AG04450 (cell line): ENCODE measurements around the gene CSNK1A1L. TPM values are rescaled to one million over a fixed set of nuclear protein-coding genes. Genes with fewer than 3 reads are reported as not detected.
A peak's percentile ranks its signal among the peaks of the same experiment; 100 is the strongest.

Experiments
- CTCF ChIA-PET: fragments of 300-600, 350-600 bp; formaldehyde crosslinking; extraction: SDS; loops from one replicate; lab custom pipeline; 2022; ENCODE audit warnings: antibody characterized with exemption, inconsistent platforms; lab: Charles Lee
- POLR2A ChIA-PET: fragments of 350-600 bp; formaldehyde crosslinking; extraction: SDS; loops from one replicate; lab custom pipeline; 2021; ENCODE audit warnings: antibody characterized with exemption, inconsistent platforms; lab: Yijun Ruan, JAX
- DNase-seq: peaks from one replicate; pipeline ENCODE4 v3.0.0-alpha.2; 2011; ENCODE audit warnings: low read depth, low spot score
- H3K27ac ChIP-seq: one replicate; pipeline ENCODE4 v1.5.1; 2012; ENCODE audit warnings: low read depth, low read length, control low read depth
- H3K27me3 ChIP-seq: one replicate; pipeline ENCODE4 v1.6.0; 2012; ENCODE audit warnings: low read length; ENCODE audit not compliant: control insufficient read depth, insufficient read depth
- H3K4me3 ChIP-seq: 2 replicates; pipeline ENCODE4 v1.5.1; 2011; ENCODE audit warnings: mild to moderate bottlenecking, low read depth, low read length, control low read depth
- H3K9me3 ChIP-seq: 2 replicates; pipeline ENCODE4 v1.5.1; 2012; ENCODE audit warnings: low read length; ENCODE audit not compliant: control insufficient read depth, insufficient read depth
- polyA plus RNA-seq: library from polyadenylated mRNA; depleted of rRNA; stranded (reverse); fragments of >200 nt; gene quantifications from 2 replicates; pipeline ENCODE4 v1.2.3, GENCODE V29; 2011
- TF ChIP-seq, protein P1 (sequence below): IDR thresholded peaks from 2 replicates; pipeline ENCODE4 v1.5.1; 2011; ENCODE audit warnings: low read depth, low read length, control low read depth, inconsistent platforms

The CSNK1A1L gene
- polyA plus RNA-seq, 1 experiment = not detected

DNA sequence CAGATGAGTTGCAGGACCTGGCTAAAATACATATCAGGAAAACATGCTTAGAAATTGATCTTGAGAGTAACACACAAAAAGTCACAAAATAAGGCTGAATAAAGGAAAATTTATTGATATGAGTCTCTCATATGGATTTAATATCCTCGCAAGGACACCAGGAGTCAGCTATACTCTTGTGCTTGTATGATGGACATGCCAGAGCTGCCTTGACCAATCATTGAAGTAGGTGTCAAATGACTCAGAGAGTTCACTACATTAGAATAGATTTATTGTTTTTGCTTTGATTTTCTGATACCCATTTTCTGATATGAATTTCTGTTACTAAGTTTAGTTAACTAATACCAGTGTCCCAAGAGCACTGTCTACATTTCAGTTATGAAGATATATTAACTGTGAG is 37.4 kb upstream of the CSNK1A1L start:
- ChIA-PET CTCF (interaction anchor here (0.6 kb wide), 1 partner anchor 898 kb away, joined by 4 read pairs; no protein-coding TSS in a partner anchor), POLR2A (no interaction called here)
- Histone ChIP-seq H3K4me3 (no peak overlapping the region), H3K27me3 (no peaks in the 10 kb centered on the region), H3K9me3 (no peaks in the 10 kb centered on the region), H3K27ac (no peak overlapping the region)
- TF ChIP-seq, protein P1, sequence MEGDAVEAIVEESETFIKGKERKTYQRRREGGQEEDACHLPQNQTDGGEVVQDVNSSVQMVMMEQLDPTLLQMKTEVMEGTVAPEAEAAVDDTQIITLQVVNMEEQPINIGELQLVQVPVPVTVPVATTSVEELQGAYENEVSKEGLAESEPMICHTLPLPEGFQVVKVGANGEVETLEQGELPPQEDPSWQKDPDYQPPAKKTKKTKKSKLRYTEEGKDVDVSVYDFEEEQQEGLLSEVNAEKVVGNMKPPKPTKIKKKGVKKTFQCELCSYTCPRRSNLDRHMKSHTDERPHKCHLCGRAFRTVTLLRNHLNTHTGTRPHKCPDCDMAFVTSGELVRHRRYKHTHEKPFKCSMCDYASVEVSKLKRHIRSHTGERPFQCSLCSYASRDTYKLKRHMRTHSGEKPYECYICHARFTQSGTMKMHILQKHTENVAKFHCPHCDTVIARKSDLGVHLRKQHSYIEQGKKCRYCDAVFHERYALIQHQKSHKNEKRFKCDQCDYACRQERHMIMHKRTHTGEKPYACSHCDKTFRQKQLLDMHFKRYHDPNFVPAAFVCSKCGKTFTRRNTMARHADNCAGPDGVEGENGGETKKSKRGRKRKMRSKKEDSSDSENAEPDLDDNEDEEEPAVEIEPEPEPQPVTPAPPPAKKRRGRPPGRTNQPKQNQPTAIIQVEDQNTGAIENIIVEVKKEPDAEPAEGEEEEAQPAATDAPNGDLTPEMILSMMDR = no peak
- DNase-seq = no peak

DNA sequence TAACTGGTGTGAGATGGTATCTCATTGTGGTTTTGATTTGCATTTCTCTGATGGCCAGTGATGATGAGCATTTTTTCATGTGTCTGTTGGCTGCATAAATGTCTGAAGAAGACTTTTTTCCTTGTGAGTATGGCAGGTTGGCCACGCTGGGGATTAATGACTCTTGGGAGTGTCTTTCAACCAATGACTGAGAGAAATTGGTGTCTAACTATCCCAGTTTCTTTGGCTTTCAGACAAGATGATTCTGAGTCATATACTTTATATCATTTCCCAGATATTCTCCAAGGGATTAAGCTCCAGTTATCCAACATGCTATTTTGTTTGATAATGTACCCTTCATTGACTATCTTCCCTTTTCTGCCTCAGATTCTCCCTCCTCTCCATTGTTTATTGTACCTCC is 35.5 kb upstream of the CSNK1A1L start:
- ChIA-PET POLR2A (no interaction called here), CTCF (no interaction called here)
- Histone ChIP-seq H3K4me3 (no peak overlapping the region), H3K27me3 (no peaks in the 10 kb centered on the region), H3K27ac (no peak overlapping the region), H3K9me3 (no peaks in the 10 kb centered on the region)
- DNase-seq = no peak
- TF ChIP-seq, protein P1 = no peak

DNA sequence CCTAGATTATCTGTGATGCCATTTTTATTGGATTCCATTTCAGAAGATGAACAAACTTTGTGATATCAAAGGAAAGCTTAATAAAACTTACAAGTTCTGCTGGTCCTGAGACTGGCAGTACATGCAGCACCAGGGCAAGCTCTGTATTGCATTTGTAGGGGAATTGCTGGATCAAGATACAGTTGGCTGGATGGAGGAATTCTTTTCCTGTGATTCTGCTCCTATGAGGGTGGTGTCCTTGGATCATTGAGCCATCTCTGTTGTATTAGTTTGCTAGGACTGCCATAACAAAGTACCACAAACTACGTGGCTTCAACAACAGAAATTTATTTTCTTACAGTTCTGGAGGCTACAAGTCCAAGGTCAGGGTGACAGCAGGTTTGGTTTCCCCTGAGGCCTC is 33.9 kb upstream of the CSNK1A1L start:
- H3K27me3 ChIP-seq = no peaks in the 10 kb centered on the region
- ChIA-PET CTCF (no interaction called here), POLR2A (no interaction called here)
- H3K9me3 ChIP-seq = no peaks in the 10 kb centered on the region
- H3K4me3 ChIP-seq = no peak overlapping the region
- DNase-seq = no peak
- TF ChIP-seq, protein P1 = no peak
- no peak overlapping the region for H3K27ac ChIP-seq

DNA sequence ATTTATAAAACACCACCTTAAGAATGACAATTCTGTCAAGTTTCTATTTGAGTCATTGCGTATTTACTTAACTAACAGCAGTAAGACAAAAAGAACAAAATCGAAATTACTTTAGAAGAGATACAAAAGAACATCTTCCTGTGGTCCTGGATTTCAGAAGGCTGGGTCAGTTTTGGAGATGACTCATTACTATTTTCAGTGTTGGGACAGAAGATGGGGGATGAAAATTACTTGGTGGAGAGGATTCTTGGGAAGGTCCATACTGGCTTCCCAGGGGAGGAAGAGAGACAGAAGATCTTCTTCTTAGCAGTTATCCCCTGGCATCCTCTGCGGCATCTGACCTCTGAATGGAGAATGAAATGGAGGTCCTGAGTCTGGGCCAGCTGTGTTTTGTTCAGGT is 33.5 kb upstream of the CSNK1A1L start:
- POLR2A ChIA-PET = no interaction called here
- Histone ChIP-seq H3K4me3 (no peak overlapping the region), H3K9me3 (no peaks in the 10 kb centered on the region), H3K27ac (no peak overlapping the region), H3K27me3 (no peaks in the 10 kb centered on the region)
- no peak for DNase-seq
- TF ChIP-seq, protein P1 = no peak
- CTCF ChIA-PET = no interaction called here

DNA sequence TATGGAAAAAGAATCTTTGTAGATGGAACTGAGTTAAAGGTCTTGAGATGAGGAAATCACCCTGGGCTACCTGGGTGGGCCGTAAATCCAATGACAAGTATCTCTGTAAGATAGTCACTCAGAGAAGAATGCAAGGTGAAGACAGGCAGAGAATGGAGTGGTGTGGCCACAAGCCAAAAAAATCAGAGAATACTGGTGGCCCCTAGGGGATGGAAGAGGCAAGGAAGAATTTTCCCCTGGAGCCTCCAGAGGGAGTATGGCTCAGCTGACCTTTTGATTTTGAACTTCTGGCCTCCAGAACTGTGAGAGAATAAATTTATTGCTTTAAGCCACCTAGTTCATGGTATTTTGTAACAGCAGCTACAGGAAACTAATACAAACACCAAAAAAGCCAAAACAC is 32.7 kb upstream of the CSNK1A1L start:
- POLR2A ChIA-PET = no interaction called here
- DNase-seq = no peak
- no peak overlapping the region for H3K27ac ChIP-seq
- TF ChIP-seq, protein P1 = peak; percentile 31
- H3K4me3 ChIP-seq = no peak overlapping the region
- CTCF ChIA-PET = no interaction called here
- no peaks in the 10 kb centered on the region for H3K9me3 ChIP-seq
- no peaks in the 10 kb centered on the region for H3K27me3 ChIP-seq
